ENCODE results near the gene SLC39A7.

The SLC39A7 gene

GRCh38 chr6:33164665-33165373 is 35.8 kb upstream of the SLC39A7 start:
- no peak overlapping the region for H3K9ac ChIP-seq (ENCODE audit: low read depth, low read length)
- H3K4me1 ChIP-seq (ENCODE audit: control insufficient read depth, insufficient read depth, low read length), result no peaks in the 10 kb centered on the region; the same call in 1 of the 2 replicates
- H3K36me3 ChIP-seq (ENCODE audit: control insufficient read depth, insufficient read depth, low read length), result no peaks in the 10 kb centered on the region
- no peak overlapping the region for H3K27ac ChIP-seq (ENCODE audit: low read depth, low read length)
- no peak overlapping the region for H3K4me3 ChIP-seq (ENCODE audit: low read depth, low read length)
- peaks cover 10% of the 10 kb centered on the region for H3K27me3 ChIP-seq (ENCODE audit: control insufficient read depth, insufficient read depth, low read length)
- H3K9me3 ChIP-seq (ENCODE audit: control insufficient read depth, insufficient read depth, low read length), result no peaks in the 10 kb centered on the region

DNA sequence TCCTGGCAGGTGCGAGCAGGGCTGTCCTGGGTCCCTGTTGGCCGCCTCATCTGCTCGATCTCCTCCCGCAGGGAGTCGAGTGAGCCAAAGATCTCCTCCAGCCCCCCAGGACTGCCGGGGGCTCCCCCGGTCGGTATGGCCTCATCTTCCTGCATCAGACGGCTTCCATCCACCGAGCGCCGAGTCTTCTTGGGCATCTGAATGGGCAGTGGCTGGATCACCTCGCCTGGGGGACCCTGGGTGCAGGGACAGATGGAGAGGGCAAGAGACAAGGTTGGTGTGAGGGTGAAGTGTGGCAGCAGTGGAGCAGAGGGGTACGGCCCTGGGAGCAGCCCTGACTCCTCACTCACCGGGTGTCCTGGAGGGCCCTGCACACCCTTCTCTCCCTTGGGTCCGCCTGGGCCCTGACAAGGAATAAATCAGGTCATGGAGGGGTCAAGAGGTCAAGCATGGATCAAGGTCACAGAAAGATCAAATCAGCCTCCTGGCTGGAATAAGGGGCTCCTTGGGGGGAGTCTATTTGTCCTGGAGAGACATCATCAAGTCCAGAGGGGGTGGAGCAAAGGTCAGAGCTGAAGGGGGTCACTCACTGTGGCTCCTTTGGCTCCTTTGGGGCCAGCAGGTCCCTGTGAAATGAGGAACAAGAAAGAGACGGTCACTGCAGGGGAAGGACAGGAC is 34.9 kb upstream of the SLC39A7 start:
- Histone ChIP-seq H3K36me3 (ENCODE audit: control insufficient read depth, insufficient read depth, low read length) (no peaks in the 10 kb centered on the region), H3K27me3 (ENCODE audit: control insufficient read depth, insufficient read depth, low read length) (peaks cover 10% of the 10 kb centered on the region), H3K27ac (ENCODE audit: low read depth, low read length) (no peak overlapping the region), H3K9ac (ENCODE audit: low read depth, low read length) (no peak overlapping the region), H3K4me3 (ENCODE audit: low read depth, low read length) (no peak overlapping the region), H3K9me3 (ENCODE audit: control insufficient read depth, insufficient read depth, low read length) (no peaks in the 10 kb centered on the region), H3K4me1 (ENCODE audit: control insufficient read depth, insufficient read depth, low read length) (no peaks in the 10 kb centered on the region; the same call in 1 of the 2 replicates)

DNA sequence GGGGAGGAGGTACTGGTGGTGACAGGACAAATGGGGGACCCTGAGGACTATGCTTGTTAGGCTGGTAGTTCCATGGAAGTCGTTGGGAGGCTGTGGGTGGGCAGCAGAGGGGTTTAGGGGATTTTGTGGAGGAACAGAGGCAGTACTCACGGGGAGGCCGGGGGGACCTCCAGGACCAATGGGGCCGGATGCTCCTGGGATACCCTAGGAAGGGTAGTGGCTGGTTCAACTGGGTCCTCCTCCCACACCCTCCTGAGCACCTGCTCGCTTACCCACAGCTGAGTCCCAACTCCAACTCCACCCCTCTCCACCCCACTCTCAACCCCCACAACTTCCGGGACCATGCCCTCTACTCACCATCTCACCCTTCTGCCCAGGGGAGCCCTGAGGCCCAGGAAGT is 34.3 kb upstream of the SLC39A7 start:
- Histone ChIP-seq H3K9ac (ENCODE audit: low read depth, low read length) (no peak overlapping the region), H3K36me3 (ENCODE audit: control insufficient read depth, insufficient read depth, low read length) (no peaks in the 10 kb centered on the region), H3K4me3 (ENCODE audit: low read depth, low read length) (no peak overlapping the region), H3K27me3 (ENCODE audit: control insufficient read depth, insufficient read depth, low read length) (peaks cover 10% of the 10 kb centered on the region), H3K4me1 (ENCODE audit: control insufficient read depth, insufficient read depth, low read length) (no peaks in the 10 kb centered on the region), H3K27ac (ENCODE audit: low read depth, low read length) (no peak overlapping the region), H3K9me3 (ENCODE audit: control insufficient read depth, insufficient read depth, low read length) (no peaks in the 10 kb centered on the region)

DNA sequence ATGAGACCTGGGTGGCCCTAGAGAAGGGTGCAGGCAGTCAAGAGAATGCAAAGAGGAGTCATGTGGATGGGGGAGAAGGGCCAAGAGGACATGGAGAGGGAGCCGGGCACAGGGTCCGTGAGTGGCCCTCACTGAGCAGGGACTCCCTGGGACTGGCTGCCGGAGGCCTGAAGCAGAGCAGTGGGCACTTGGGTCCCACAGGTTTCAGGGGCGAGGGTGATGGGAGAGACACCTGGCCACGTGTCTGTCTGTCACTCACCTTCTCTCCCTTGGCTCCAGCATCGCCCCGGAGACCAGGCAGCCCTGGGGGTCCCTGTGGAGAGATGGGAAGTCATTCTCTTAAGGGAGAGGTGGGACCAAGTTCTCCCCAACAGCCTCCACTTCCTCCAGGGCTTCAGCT is 33.9 kb upstream of the SLC39A7 start:
- Histone ChIP-seq H3K4me1 (ENCODE audit: control insufficient read depth, insufficient read depth, low read length) (no peaks in the 10 kb centered on the region), H3K9me3 (ENCODE audit: control insufficient read depth, insufficient read depth, low read length) (no peaks in the 10 kb centered on the region), H3K27ac (ENCODE audit: low read depth, low read length) (no peak overlapping the region), H3K4me3 (ENCODE audit: low read depth, low read length) (no peak overlapping the region), H3K27me3 (ENCODE audit: control insufficient read depth, insufficient read depth, low read length) (peaks cover 8% of the 10 kb centered on the region), H3K36me3 (ENCODE audit: control insufficient read depth, insufficient read depth, low read length) (no peaks in the 10 kb centered on the region), H3K9ac (ENCODE audit: low read depth, low read length) (no peak overlapping the region)

DNA sequence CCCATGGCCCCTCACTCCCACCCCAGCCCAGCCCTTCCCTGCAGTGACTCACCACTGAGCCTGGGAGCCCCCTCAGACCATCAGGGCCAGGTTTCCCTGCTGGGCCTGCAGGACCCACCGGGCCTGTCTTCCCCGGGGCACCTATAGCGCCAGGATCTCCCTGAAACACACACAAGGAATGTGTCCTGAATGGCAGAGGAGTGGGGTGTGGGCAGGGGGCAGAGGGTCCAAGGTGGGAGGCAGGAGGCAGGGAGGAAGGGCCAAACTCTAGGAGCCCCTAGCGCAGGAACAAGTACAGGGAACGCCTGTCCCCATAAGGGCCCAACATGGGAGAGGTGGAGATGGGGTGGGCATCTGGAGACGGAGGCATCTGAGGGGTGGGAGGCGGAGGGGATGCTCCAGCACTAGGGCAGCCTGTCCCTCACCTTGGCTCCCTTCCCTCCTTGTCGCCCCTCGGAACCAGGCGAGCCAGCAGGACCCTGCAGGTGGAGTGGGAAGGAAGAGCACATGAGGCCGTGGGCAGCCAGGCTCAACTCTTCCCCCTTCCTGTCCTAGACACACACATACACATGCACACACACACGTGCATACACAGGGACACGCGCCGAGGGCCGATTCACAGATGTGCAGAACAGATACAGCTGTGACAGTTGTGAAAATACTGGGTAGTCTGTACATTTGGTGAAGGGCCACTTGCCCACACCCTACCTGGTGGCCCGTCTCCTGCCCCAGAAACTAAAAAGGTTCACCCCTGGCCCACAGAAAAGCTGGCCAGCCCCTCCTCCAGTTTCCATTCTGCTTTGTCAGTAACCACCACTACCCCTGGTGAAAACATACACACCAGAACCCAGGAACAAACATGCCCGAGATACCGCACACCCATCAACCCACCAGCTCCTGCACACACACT is 33.0 kb upstream of the SLC39A7 start:
- Histone ChIP-seq H3K27me3 (ENCODE audit: control insufficient read depth, insufficient read depth, low read length) (peaks cover under 1% of the 10 kb centered on the region; the same call in 1 of the 2 replicates), H3K36me3 (ENCODE audit: control insufficient read depth, insufficient read depth, low read length) (no peaks in the 10 kb centered on the region), H3K9ac (ENCODE audit: low read depth, low read length) (no peak overlapping the region), H3K4me3 (ENCODE audit: low read depth, low read length) (no peak overlapping the region), H3K9me3 (ENCODE audit: control insufficient read depth, insufficient read depth, low read length) (no peaks in the 10 kb centered on the region), H3K4me1 (ENCODE audit: control insufficient read depth, insufficient read depth, low read length) (0 out of 2 replicates have a peak, but pooled peaks cover 3% of the 10 kb centered on the region), H3K27ac (ENCODE audit: low read depth, low read length) (no peak overlapping the region)

DNA sequence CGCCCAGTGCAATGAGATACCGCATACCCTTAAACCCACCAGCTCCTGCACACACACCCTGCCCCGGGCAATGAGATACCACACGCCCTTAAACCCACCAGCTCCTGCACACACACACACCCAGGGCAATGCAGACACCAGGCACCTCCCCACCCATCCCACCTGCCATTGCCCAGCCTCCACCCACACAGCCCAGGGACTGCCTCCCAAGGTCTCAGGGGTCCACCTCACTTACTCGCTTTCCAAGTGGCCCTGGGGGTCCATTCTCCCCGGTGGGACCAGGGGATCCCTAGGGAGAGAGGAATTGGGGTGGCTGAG is 32.4 kb upstream of the SLC39A7 start:
- Histone ChIP-seq H3K27me3 (ENCODE audit: control insufficient read depth, insufficient read depth, low read length) (no peaks in the 10 kb centered on the region), H3K9ac (ENCODE audit: low read depth, low read length) (no peak overlapping the region), H3K4me1 (ENCODE audit: control insufficient read depth, insufficient read depth, low read length) (peaks cover 6% of the 10 kb centered on the region; the same call in 1 of the 2 replicates), H3K9me3 (ENCODE audit: control insufficient read depth, insufficient read depth, low read length) (no peaks in the 10 kb centered on the region), H3K4me3 (ENCODE audit: low read depth, low read length) (no peak overlapping the region), H3K36me3 (ENCODE audit: control insufficient read depth, insufficient read depth, low read length) (no peaks in the 10 kb centered on the region), H3K27ac (ENCODE audit: low read depth, low read length) (no peak overlapping the region)

GRCh38 chr6:33168639-33169038 is 32.0 kb upstream of the SLC39A7 start:
- no peak overlapping the region for H3K4me3 ChIP-seq (ENCODE audit: low read depth, low read length)
- no peaks in the 10 kb centered on the region for H3K9me3 ChIP-seq (ENCODE audit: control insufficient read depth, insufficient read depth, low read length)
- no peak overlapping the region for H3K9ac ChIP-seq (ENCODE audit: low read depth, low read length)
- peaks cover 6% of the 10 kb centered on the region; the same call in 1 of the 2 replicates for H3K4me1 ChIP-seq (ENCODE audit: control insufficient read depth, insufficient read depth, low read length)
- no peak overlapping the region for H3K27ac ChIP-seq (ENCODE audit: low read depth, low read length)
- H3K27me3 ChIP-seq (ENCODE audit: control insufficient read depth, insufficient read depth, low read length), result no peaks in the 10 kb centered on the region
- no peaks in the 10 kb centered on the region for H3K36me3 ChIP-seq (ENCODE audit: control insufficient read depth, insufficient read depth, low read length)

DNA sequence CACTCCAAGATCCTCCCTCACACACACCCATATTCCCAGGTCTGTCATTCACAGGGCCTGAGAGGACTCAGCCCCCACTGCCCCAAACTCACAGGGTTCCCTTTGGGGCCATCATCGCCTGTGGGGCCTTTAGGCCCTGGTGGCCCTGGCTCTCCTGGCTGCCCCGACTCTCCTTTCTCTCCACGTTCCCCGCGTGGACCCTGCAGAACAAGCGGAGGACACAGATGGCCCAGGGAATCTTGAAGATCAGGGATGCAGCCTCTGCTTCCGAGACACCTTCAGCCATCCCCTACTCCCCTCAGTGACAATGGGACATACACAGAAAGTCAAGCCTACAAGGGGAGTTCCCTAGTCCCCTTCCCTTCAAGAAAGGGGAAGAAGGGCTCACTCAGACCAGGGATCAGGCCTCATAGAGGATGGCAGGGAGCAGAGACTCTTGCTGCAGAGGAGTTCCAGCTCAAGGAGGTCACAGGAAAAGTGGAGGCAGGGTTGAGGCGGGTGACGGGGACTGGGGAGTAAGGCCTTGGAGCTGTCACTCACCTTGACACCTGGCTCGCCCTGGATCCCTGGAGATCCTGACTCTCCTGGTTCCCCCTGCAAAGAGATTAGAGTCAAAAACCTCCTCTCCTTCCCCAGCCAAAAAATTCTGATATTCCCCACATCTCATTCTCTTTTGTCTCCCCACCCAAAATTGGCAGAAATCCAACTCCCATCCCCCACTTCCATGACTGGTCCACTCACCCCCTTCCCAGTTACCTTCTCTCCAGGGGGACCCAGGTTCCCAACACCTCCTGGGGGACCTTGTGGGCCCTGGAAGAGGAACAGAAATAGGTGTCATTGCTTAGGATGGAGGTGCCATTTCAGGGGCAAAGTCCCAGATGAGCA is 31.1 kb upstream of the SLC39A7 start:
- Histone ChIP-seq H3K4me3 (ENCODE audit: low read depth, low read length) (no peak overlapping the region), H3K4me1 (ENCODE audit: control insufficient read depth, insufficient read depth, low read length) (peaks cover 6% of the 10 kb centered on the region; the same call in 1 of the 2 replicates), H3K9me3 (ENCODE audit: control insufficient read depth, insufficient read depth, low read length) (no peaks in the 10 kb centered on the region), H3K9ac (ENCODE audit: low read depth, low read length) (no peak overlapping the region), H3K36me3 (ENCODE audit: control insufficient read depth, insufficient read depth, low read length) (no peaks in the 10 kb centered on the region), H3K27me3 (ENCODE audit: control insufficient read depth, insufficient read depth, low read length) (no peaks in the 10 kb centered on the region), H3K27ac (ENCODE audit: low read depth, low read length) (no peak overlapping the region)

DNA sequence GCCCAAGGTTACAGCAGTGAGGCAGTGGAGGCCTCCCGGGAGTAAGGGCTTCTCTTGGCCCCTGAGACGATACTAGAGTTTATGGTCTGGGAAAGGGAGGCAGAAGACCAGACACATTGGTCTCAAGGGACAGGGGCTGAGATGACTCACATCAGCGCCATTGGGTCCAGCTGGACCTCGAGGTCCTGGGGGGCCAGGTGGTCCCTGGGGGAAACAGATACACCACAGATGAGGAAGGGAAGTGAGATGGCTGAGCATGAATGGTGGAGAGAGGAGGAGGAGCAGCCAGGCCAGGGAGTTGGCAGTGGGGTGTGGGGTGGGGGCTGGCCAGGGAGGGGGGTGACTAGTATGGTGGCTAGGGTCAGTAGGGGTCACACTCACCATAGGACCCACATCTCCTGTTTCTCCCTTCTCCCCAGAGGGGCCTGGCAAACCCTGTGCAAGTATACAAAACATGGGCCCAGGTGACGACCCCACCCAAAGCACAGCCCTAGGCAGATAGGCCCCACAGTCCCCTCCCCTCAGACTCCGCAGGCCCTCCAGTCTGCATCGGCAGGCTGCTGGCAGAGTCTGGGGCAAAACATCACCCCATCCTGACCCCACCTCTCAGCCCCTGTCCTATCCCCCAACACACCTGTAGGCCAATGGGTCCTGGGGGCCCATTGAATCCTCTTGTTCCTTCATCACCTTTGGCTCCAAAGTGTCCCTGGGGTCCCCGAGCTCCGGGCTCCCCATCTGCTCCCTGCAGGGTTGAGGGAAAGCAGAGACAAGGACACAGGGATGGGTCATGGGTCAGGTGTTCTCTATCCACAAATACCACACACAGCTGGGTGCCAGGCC is 30.3 kb upstream of the SLC39A7 start:
- Histone ChIP-seq H3K27me3 (ENCODE audit: control insufficient read depth, insufficient read depth, low read length) (no peaks in the 10 kb centered on the region), H3K4me1 (ENCODE audit: control insufficient read depth, insufficient read depth, low read length) (peaks cover 6% of the 10 kb centered on the region; the same call in 1 of the 2 replicates), H3K27ac (ENCODE audit: low read depth, low read length) (no peak overlapping the region)

More for the DNA sequence above, 30.3 kb upstream of the SLC39A7 start:
- no peaks in the 10 kb centered on the region for H3K36me3 ChIP-seq (ENCODE audit: control insufficient read depth, insufficient read depth, low read length)
- H3K9me3 ChIP-seq (ENCODE audit: control insufficient read depth, insufficient read depth, low read length), result no peaks in the 10 kb centered on the region
- H3K9ac ChIP-seq (ENCODE audit: low read depth, low read length), result no peak overlapping the region
- no peak overlapping the region for H3K4me3 ChIP-seq (ENCODE audit: low read depth, low read length)

All from HUES48 (cell line).